NCI-H345 treated with DMSO at 0.1 percent for 48 hours (cell line): ENCODE data around the gene SIAH1.
"Not testable (repeated sequence)": the region's sequence is repeated elsewhere in the genome, so short reads cannot be mapped to it uniquely, and the experiment has no call there.

Experiments used
- DNase-seq: peaks from one replicate; lab custom pipeline; 2025; ENCODE audit not compliant: unreplicated experiment; lab: John Stamatoyannopoulos, UW

The SIAH1 gene, protein sequence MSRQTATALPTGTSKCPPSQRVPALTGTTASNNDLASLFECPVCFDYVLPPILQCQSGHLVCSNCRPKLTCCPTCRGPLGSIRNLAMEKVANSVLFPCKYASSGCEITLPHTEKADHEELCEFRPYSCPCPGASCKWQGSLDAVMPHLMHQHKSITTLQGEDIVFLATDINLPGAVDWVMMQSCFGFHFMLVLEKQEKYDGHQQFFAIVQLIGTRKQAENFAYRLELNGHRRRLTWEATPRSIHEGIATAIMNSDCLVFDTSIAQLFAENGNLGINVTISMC

GRCh38 chr16:48385253-48386150 is at the start of gene SIAH1:
Gene SIAH1 (minus strand): TSS chr16:48385413. CDS start chr16:48362428, 22,985 bp downstream.
- peak; percentile 36 for DNase-seq

GRCh38 chr16:48434653-48435317 is 49.6 kb upstream of the SIAH1 start:
- no peak for DNase-seq

DNA sequence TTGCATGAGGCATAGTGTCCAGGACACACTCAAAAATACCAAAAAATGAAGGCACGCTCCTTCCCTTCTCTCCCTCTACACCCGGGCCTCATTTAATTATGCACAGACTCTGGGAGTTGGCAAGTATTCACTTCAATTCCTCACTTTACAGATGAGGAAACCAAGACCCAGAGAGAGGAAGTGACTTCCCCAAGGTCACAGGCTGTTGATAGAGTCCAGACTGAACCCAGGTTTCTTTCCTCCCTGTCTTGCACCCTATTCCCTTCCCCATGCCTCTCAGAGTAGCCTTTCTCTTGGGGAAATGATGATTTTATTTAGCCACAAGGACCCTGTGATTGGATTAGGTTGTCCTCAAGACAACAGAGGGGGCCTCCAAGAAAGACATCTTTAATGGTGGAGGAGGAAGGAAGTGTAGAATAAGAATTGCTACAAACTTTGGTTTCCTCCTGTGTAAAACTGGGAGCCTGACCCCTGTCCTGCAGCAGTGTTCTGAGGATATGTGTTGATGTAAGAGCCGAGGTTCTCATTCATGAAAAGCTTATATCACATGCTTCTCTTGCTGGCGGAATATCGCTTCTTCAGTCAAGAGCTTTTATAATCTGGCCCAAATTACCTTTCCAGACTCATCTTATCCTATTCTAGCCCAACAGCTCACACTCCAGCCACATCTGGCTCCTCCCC is 48.8 kb upstream of the SIAH1 start:
- no peak for DNase-seq

DNA sequence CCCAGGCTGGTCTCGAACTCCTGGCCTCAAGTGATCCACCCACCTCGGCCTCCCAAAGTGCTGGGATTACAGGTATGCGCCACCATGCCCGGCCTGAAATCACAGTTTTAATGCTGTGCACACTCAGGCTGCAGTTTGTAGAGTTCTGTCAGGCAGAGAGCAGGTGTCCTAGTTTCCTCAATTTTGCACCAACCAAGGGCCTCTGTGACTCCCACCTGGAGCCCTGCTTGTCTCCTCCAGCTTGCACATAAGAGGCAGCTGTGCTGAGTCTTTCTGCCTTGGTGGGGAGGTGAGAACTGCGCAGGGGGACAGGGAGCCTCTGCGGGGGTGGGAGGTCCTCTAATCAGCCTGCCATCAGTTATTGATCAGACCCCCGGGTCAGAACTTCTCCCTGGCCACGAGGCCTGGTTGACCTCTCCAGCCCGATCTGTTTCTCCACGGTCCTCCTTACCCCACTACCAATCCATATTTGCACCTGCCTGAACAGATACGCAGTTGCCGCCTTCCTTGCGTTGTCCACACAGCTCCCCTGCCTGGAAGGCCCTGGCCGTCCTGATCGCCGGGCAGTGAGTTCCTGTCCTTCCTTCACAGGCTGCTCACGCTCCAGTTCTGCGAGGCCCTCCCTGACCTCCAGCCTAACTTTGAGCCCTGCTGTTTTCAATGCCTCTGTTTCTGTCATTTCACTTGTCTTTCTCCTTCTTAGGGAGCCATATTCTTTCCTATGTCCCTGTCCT is 48.1 kb upstream of the SIAH1 start:
- DNase-seq, result no peak

DNA sequence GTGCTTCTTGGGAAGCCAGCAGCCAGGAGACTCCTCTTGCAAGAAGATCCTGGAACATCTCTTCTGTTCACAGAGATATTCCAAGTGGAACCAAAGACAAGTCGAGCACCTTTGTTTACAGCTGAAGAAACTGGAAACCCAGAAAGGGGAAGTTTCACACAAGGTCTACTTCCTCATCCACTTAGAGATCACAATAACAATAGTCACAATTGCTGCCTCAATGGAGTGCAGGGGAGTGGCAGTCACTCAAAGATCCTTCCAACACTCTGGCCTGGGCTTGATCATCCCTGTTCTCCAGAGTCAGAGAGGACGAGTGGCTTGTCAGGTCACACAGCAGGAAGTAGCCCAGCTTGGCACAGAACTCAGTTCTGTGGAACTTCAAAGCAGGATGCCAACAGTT is 46.9 kb upstream of the SIAH1 start:
- DNase-seq, result no peak

GRCh38 chr16:48430890-48431289 is 45.7 kb upstream of the SIAH1 start:
- DNase-seq, result no peak

DNA sequence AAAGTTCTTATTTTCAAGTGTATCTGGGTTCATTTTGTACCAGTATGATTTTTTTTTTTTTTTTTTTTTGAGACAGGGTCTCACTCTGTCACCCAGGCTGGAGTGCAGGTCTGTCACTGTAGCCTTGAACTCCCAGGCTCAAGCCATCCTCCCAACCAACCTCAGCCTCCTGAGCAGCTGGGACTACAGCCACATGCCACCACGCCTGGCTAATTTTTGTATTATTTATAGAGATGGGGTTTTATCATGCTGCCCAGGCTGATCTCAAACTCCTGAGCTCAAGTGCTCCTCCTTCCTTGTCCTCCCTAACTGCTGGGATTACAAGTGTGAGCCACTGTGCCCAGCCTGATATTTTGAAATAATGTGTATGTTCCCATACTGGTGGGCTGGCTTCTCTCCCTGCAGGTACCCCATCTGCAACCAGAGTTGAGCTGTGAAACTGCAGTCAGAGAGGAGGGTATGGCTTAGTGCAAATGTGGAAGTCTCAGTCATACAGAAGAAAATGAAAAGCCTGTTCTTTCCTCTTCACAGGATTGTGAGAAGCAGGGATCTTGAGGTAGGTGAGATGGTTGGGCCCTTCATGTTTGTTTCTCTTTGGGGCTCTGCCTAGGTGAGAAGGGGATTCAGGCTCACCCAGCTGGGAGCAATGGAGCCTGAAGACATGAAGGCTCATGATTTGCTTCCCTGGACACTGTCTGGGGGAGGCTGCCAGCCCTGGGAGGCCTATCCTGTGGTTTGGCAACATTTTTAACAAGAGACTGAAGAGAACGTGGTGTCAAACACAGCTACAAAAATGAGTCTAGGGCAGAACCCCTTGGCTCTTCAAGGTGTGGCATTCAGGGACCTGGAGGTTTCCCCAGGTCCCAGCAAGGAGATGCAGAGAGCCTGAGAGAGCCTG is 41.3 kb upstream of the SIAH1 start:
- DNase-seq, result no peak

DNA sequence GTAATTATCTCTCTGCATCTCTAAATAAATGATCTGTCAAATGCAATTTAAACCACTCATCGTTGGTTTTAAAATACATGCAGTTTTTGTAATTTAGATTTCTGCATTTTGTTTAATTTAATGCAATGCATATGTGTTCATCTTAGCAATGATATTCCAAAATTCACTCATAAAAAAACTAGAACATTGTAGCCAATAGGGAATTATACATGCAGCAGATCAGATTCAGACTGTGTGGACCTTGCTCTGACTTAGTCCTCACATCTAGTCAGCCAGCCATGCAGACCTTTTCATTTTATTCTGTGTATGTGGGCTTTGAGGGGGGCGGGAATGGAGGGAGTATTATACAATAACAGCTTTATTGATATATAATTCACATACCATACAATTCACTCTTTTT is 37.3 kb upstream of the SIAH1 start:
- no peak for DNase-seq

DNA sequence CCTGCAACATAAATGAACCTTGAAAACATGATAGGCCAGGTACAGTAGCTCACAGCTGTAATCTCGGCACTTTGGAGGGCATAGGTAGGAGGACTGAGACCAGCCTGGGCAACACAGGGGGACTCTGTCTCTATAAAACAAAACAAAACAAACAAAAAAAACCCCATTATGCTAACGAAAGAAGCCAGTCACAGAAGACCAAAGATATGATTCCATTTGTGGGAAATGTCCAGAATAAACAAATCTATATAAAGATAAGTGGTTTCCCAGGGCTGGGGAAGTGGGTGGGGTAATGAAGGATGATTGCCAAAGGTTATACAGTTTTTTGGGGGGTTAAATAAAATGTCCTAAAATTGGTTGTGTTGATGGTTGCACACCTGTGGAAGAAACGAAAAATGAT is 36.5 kb upstream of the SIAH1 start:
- DNase-seq, result no peak

- no peak for DNase-seq
Observed at GRCh38 chr16:48420437-48420836, 35.2 kb upstream of the SIAH1 start.

DNA sequence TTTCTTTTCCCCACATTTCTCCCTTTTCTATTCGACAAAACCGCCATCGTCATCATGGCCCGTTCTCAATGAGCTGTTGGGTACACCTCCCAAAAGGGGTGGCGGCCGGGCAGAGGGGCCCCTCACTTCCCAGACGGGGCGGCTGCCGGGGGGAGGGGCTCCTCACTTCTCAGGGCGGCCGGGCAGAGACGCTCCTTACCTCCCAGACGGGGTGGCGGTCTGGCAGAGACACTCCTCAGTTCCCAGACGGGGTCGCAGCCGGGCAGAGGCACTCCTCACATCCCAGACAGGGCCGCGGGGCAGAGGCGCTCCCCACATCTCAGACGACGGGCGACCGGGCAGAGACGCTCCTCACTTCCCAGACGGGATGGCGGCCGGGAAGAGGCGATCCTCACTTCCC is 31.4 kb upstream of the SIAH1 start:
- not testable (repeated sequence) for DNase-seq

- DNase-seq, result peak; percentile 42
Observed at GRCh38 chr16:48413272-48413671, 28.1 kb upstream of the SIAH1 start.

GRCh38 chr16:48409839-48410632 is 24.8 kb upstream of the SIAH1 start:
- DNase-seq, result no peak

- DNase-seq, result no peak
Observed at GRCh38 chr16:48408688-48409087, 23.5 kb upstream of the SIAH1 start.

- no peak for DNase-seq
Observed at GRCh38 chr16:48405907-48406306, 20.7 kb upstream of the SIAH1 start.

- no peak for DNase-seq
Observed at GRCh38 chr16:48405153-48405552, 19.9 kb upstream of the SIAH1 start.

DNA sequence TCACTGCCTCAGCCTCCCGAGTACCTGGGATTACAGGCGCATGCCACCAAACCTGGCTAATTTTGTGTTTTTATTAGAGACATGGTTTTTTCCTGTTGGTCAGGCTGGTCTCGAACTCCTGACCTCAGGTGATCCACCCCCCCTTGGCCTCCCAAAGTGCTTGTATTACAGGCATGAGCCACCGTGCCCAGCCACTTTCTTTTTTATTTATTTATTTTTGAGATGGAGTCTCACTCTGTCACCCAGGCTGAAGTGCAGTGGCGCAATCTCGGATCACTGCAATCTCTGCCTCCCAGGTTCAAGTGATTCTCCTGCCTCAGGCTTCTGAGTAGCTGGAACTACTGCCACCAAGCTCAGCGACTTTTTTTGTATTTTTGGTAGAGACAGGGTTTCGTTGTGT is 17.3 kb upstream of the SIAH1 start:
- not testable (repeated sequence) for DNase-seq

GRCh38 chr16:48395375-48395774 is 10.2 kb upstream of the SIAH1 start:
- no peak for DNase-seq

GRCh38 chr16:48394355-48394703 is 9.1 kb upstream of the SIAH1 start:
- DNase-seq, result no peak
